Activated naive CD4-positive, alpha-beta T cell (primary cell): ENCODE measurements around the gene GLRA3.
"Not testable (repeated sequence)": the region's sequence is repeated elsewhere in the genome, so short reads cannot be mapped to it uniquely, and the experiment has no call there.

Experiments used
- DNase-seq, 4 experiments: peaks; one replicate each; lab custom pipeline; 2025; lab: John Stamatoyannopoulos, UW

The GLRA3 gene

GRCh38 chr4:174654634-174655033, 174.4 kb downstream of the GLRA3 start:
- no peak for DNase-seq

- DNase-seq = no peak
Measured at GRCh38 chr4:174650711-174651355, 178.2 kb downstream of the GLRA3 start.

DNA sequence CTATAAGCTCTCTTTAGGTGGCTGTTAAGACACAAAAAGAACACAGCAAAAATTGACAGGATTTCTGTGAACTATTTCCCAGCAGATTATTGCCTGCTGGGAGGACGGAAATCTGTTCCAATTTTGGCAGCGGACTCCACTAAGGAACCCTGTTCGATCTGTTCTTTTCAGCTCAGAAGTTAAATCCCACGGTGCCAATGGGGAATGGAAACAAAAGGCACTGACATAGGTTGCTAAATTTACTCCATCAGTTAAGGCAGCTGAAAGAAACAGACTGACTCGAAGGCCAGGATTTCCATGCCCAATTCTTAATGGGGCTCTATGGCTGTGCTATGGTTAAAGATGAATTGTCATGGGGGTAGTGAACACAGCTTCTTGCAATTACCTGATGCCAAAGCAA, 180.2 kb downstream of the GLRA3 start:
- no peak for DNase-seq

GRCh38 chr4:174646326-174646725, 182.7 kb downstream of the GLRA3 start:
- DNase-seq = no peak

- DNase-seq = no peak
Measured at GRCh38 chr4:174640146-174640545, 188.9 kb downstream of the GLRA3 start.

DNA sequence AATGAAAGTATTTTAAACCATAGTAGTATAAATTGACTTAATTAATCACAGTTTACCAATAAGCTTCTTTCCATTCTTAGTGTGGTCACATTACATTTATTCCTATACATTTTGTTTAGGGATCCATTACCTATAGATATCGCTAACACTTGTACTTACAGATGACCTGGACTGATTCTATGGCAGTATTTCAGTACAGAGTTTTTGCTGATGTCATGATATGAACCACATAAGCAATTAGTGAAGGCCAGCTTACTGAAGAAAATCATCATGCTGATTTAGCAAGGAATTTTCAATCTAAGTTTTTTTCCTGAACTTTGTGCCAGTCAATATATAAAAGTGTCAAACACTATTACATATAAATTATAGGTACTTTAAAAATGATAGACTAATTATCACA, 193.3 kb downstream of the GLRA3 start:
- no peak for DNase-seq

- DNase-seq = no peak
Measured at GRCh38 chr4:174633399-174633798, 195.6 kb downstream of the GLRA3 start.

- no peak for DNase-seq
Measured at GRCh38 chr4:174631901-174632758, 196.9 kb downstream of the GLRA3 start.

GRCh38 chr4:174629907-174630450, 199.1 kb downstream of the GLRA3 start:
- DNase-seq = not testable (repeated sequence)

DNA sequence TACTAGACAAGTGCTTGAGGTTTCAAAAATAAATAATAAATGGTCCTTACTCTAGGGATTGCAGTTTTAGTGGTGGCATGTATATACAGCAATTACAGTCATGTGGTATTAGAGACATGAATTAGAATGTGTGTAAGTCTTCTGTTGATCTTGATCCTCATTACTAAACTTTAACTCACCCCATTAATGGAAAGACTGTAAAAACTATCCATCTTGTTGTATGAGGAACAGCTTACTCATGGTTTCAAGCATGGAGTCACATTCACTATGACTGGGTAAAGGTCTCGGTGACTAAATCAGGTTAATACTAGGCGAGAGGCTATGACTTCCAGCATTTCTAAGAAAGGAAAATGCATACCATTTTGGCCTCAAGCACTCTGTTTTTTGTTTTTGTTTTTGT, 199.8 kb downstream of the GLRA3 start:
- DNase-seq = no peak

GRCh38 chr4:174628191-174628590, 200.9 kb downstream of the GLRA3 start:
- DNase-seq = no peak

- DNase-seq = no peak
Measured at GRCh38 chr4:174627473-174627872, 201.6 kb downstream of the GLRA3 start.

DNA sequence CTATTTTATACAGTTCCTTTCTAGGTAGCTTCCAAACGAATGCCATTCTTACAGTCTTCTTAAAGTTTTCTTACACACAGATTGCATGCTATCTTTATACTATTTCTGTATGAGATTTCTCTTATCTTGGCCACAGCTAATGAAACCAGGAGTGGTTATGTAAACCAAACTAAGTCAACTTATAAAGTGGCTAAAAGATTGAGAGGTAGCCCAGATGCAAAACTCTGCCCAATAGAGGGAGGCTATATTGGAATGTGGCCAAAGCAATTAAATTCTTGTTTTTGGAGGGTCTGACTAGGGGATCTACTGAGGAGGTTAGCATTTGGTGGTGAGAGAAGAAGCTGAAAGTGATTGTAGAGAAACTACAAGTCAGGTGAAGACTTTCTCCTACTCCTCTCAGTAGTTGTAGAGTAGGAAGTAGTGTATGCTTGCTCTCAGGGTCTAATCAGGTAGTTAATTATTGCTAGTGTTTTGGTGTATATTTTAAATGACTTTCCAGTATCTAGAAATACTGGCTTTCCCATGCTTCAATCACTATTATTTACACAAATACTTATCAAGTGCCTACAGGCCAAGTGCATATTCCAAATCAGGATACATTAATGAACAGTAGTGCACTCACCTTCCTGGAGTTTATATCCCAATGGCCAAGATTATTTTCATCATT, 202.6 kb downstream of the GLRA3 start:
- no peak for DNase-seq

DNA sequence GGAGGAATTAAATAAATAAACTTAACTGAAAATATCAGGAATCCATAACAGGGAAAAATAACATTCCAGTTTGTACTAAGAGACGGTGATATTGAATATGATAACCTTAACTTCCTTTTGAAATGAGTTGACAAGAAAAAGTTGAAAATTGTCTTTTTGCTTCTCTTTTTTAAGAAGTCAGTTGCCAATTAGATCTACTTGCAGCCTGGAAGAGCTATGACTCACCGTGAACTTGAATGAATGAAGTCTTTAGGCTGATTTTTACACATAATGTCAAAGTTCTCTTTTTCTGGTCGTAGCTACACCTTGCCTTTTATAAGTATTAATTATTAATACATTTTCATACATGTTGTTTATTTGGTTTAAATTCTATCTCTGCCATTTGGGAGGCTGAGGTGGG, 212.4 kb downstream of the GLRA3 start:
- no peak for DNase-seq

- no peak for DNase-seq
Measured at GRCh38 chr4:174613979-174614378, 215.1 kb downstream of the GLRA3 start.

- DNase-seq = no peak
Measured at GRCh38 chr4:174611792-174612191, 217.3 kb downstream of the GLRA3 start.

- no peak for DNase-seq
Measured at GRCh38 chr4:174607792-174608191, 221.3 kb downstream of the GLRA3 start.

DNA sequence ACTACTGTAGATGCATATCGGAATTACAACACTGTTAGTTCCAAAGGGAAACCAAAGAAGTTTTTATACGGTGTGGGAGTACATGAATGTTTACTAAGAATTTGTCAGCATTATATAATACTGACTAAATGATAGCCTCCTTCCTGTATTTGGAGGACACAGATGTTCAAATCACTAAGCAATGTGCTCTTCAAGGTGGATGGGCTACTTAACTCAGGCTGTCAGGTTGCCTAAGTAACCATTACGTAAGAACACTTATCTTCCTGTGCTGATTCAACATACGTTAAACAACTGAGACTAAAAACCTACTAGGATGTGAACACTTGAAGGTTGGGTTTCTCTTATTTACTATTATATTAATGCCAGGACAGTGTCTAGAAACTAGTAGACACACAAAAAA, 224.8 kb downstream of the GLRA3 start:
- no peak for DNase-seq

- no peak for DNase-seq
Measured at GRCh38 chr4:174600391-174600790, 228.7 kb downstream of the GLRA3 start.

GRCh38 chr4:174598800-174599199, 230.2 kb downstream of the GLRA3 start:
- no peak for DNase-seq

DNA sequence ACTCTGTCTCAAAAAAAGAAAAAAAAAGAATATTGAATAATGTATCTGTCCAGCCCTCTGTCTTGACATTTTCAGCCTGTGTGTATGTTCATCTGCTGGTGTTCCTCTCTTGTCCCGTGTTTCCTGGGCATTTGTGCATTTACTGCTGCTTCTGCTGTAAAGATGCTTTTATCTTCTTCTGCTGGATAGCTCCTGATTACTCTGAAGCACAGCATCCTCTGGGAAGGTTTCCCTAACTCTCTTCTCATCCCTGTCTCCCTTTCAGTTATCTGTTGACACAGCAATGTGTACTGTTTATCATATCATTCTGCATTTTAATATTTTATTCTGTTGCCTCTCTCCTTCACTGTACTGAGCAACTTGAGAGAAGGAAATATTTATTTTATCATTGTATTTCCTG, 232.5 kb downstream of the GLRA3 start:
- no peak for DNase-seq

DNA sequence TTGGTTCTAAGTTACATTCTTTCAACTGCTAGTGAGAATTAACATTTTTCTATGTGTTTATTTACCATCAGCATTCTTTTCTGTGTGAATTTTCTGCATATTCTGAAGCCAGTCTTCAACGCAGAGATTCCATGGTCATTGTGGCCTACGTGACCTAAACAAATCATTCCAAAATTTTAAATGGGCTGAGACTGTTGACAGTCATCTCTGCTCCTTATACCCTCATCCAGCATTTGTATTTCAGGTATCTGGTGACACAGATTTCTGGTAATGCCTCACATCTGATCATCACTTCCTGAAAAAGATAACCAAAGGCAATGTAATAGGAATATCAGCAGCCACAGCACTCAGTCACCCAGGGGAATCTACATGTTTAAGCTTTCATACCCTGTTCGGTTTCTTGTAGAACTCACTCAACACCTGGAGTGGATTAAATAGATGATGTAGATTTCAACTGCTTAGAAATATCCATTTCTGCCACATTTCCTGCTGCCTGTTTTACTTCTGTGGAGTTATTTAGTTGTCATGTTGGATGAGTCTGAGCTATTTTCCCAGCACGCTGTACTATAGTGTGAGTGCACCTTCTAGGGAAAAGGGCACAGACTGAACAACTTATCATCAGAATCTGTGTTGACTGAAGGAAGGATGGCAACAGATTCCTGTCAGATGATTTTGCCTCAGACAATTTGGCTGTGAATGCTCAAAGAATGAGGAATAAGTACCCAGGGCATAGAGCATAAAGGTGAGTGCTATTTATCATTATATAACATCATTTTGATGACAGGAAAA, 233.7 kb downstream of the GLRA3 start:
- no peak for DNase-seq
